HCT116 (cell line): ENCODE measurements around the gene UBXN2A. TPM values are rescaled to one million over a fixed set of nuclear protein-coding genes. Genes with fewer than 3 reads are reported as not detected.

Experiments used
- ATAC-seq: fragments of 200-7000 bp; cut with Tn5 transposase; 2 replicates; pipeline ENCODE4 v1.9.1; 2020; ENCODE audit warnings: mild to moderate bottlenecking, moderate library complexity
- BruUV-seq: library from RNA; stranded (reverse); fragments of 400-500 nt; replicated peaks from 2 replicates; lab custom pipeline; 2021; lab: Mats Ljungman, UMichigan
- CTCF ChIA-PET: fragments of 300-600 bp; sonication (Branson Sonifier 250); formaldehyde crosslinking; loops from one replicate; lab custom pipeline; 2021; ENCODE audit warnings: antibody characterized with exemption; lab: Charles Lee
- POLR2A ChIA-PET: fragments of 300-600, 350-600 bp; sonication (Branson Sonifier 250); formaldehyde crosslinking; loops from one replicate; lab custom pipeline; 2021; ENCODE audit warnings: antibody characterized with exemption; lab: Charles Lee
- RAD21 ChIA-PET, 2 experiments: fragments of 300-600 bp; sonication (Branson Sonifier 250); formaldehyde crosslinking; loops; one replicate each; lab custom pipeline; 2023; ENCODE audit warnings: low total read pairs in 2 of 2; ENCODE audit not compliant: uncharacterized antibody in 2 of 2, unreplicated experiment in 2 of 2, low non-redundant PET in 1 of 2; lab: Charles Lee
- DNase-seq: peaks from one replicate; pipeline ENCODE4 v3.0.0-alpha.2; 2010; ENCODE audit warnings: low read depth, low spot score
- H2AFZ ChIP-seq: fragments of 200-600 bp; shearing (Covaris generic), sonication (generic); 2 replicates; pipeline ENCODE4 v1.6.1; 2017; ENCODE audit warnings: low read depth, mixed run types, mixed read lengths, antibody characterized with exemption, low read length; ENCODE audit not compliant: poor library complexity, severe bottlenecking
- H3K27ac ChIP-seq: 2 replicates; pipeline ENCODE4 v1.5.1; 2012; ENCODE audit warnings: low read depth, low read length
- H3K27me3 ChIP-seq: fragments of 200-600 bp; sonication (generic); 2 replicates; pipeline ENCODE4 v1.6.1; 2016; ENCODE audit warnings: mixed run types, low read length, mixed read lengths; ENCODE audit not compliant: insufficient read depth
- H3K36me3 ChIP-seq, 2 experiments: fragments of 200-500 bp in 1 of 2; fragments of 200-600 bp in 1 of 2; sonication (Bioruptor generic) in 1 of 2; sonication (generic) in 1 of 2; 2 replicates each; pipeline versions ENCODE4 v1.5.1 to v1.6.1; 2014 to 2016; ENCODE audit warnings: low read length in 2 of 2, inconsistent platforms in 1 of 2, mixed read lengths in 1 of 2, mixed run types in 1 of 2; ENCODE audit not compliant: insufficient read depth in 2 of 2, control insufficient read depth in 1 of 2
- H3K4me1 ChIP-seq, 2 experiments: fragments of 200-600 bp in 1 of 2; sonication (generic) in 1 of 2; 2 replicates each; pipeline versions ENCODE4 v1.5.1 to v1.6.1; 2012 to 2017; ENCODE audit warnings: low read length in 2 of 2, inconsistent platforms in 1 of 2, mild to moderate bottlenecking in 1 of 2, mixed read lengths in 1 of 2, mixed run types in 1 of 2, moderate library complexity in 1 of 2; ENCODE audit not compliant: insufficient read depth in 2 of 2, control insufficient read depth in 1 of 2
- H3K4me2 ChIP-seq: fragments of 200-600 bp; sonication (generic); 2 replicates; pipeline ENCODE4 v1.6.1; 2017; ENCODE audit warnings: mixed run types, low read length, mixed read lengths
- H3K4me3 ChIP-seq, 2 experiments: fragments of 200-600 bp in 1 of 2; sonication (generic) in 1 of 2; replicated peaks in 1 of 2; 2 replicates each; pipeline ENCODE4 v1.5.1; 2011 to 2016; ENCODE audit warnings: low read length in 2 of 2, control low read depth in 1 of 2, low read depth in 1 of 2, mild to moderate bottlenecking in 1 of 2, mixed read lengths in 1 of 2, mixed run types in 1 of 2
- H3K79me2 ChIP-seq: fragments of 200-600 bp; sonication (generic); 2 replicates; pipeline ENCODE4 v1.6.1; 2017; ENCODE audit warnings: mild to moderate bottlenecking, mixed run types, low read length, moderate library complexity, mixed read lengths; ENCODE audit not compliant: insufficient read depth
- H3K9ac ChIP-seq: fragments of 200-600 bp; sonication (generic); 2 replicates; pipeline ENCODE4 v1.6.1; 2016; ENCODE audit warnings: low read length, mixed read lengths
- H3K9me2 ChIP-seq: fragments of 200-600 bp; sonication (generic), shearing (Covaris generic); 2 replicates; pipeline ENCODE4 v1.6.1; 2017; ENCODE audit warnings: mixed run types, mild to moderate bottlenecking, moderate library complexity; ENCODE audit not compliant: insufficient read depth
- H3K9me3 ChIP-seq, 2 experiments: fragments of 200-500 bp in 1 of 2; fragments of 200-600 bp in 1 of 2; sonication (Bioruptor generic) in 1 of 2; sonication (generic) in 1 of 2; 2 replicates each; pipeline ENCODE4 v1.6.1; 2014 to 2017; ENCODE audit warnings: low read length in 2 of 2, mixed read lengths in 2 of 2, inconsistent platforms in 1 of 2, low read depth in 1 of 2, mild to moderate bottlenecking in 1 of 2, mixed run types in 1 of 2, moderate library complexity in 1 of 2; ENCODE audit not compliant: control insufficient read depth in 1 of 2, insufficient read depth in 1 of 2
- H4K20me1 ChIP-seq: fragments of 200-600 bp; sonication (generic), shearing (Covaris generic); 2 replicates; pipeline ENCODE4 v1.6.1; 2017; ENCODE audit warnings: mixed run types, mild to moderate bottlenecking, moderate library complexity; ENCODE audit not compliant: insufficient read depth
- EGR1 ChIP-seq: IDR thresholded peaks from 2 replicates; pipeline ENCODE4 v1.6.1; 2012; ENCODE audit warnings: low read depth
- EZH2 ChIP-seq: fragments of 200-600 bp; sonication (generic); IDR thresholded peaks from 2 replicates; pipeline ENCODE4 v1.6.1; 2017; ENCODE audit warnings: antibody characterized with exemption, mixed run types
- EZH2phosphoT487 ChIP-seq: fragments of 200-600 bp; IDR thresholded peaks from 2 replicates; pipeline ENCODE4 v1.6.1; 2018; ENCODE audit warnings: antibody characterized with exemption, borderline replicate concordance
- MAX ChIP-seq: IDR thresholded peaks from 2 replicates; pipeline ENCODE4 v1.6.1; 2012
- POLR2AphosphoS5 ChIP-seq: IDR thresholded peaks from 2 replicates; pipeline ENCODE4 v1.6.1; 2011; ENCODE audit warnings: mild to moderate bottlenecking, low read depth, low read length, moderate library complexity
- RAD21 ChIP-seq: IDR thresholded peaks from 2 replicates; pipeline ENCODE4 v1.6.1; 2012; ENCODE audit warnings: low read depth, mild to moderate bottlenecking
- REST ChIP-seq: IDR thresholded peaks from 2 replicates; pipeline ENCODE4 v1.6.1; 2012; ENCODE audit warnings: low read depth
- SIN3A ChIP-seq: IDR thresholded peaks from 2 replicates; pipeline ENCODE4 v1.6.1; 2012; ENCODE audit warnings: low read depth
- TCF7L2 ChIP-seq: IDR thresholded peaks from 2 replicates; pipeline ENCODE4 v1.7.0; 2011; ENCODE audit warnings: borderline replicate concordance, inconsistent platforms; ENCODE audit not compliant: insufficient read depth, insufficient read length; ENCODE audit errors: extremely low read depth
- YY1 ChIP-seq: IDR thresholded peaks from 2 replicates; pipeline ENCODE4 v1.6.1; 2011; ENCODE audit warnings: low read length, low read depth, moderate library complexity, mild to moderate bottlenecking; ENCODE audit not compliant: insufficient replicate concordance; ENCODE audit errors: extremely low read depth
- ZBTB33 ChIP-seq: IDR thresholded peaks from 2 replicates; pipeline ENCODE4 v1.6.1; 2011; ENCODE audit warnings: mild to moderate bottlenecking, low read length, moderate library complexity; ENCODE audit not compliant: insufficient replicate concordance; ENCODE audit errors: extremely low read depth
- ZFX ChIP-seq: fragments of 450-650 bp; IDR thresholded peaks from 2 replicates; pipeline ENCODE4 v1.6.1; 2017
- ZNF274 ChIP-seq: fragments of 200-500 bp; sonication (Bioruptor generic); IDR thresholded peaks from 2 replicates; pipeline ENCODE4 v1.6.1; 2014; ENCODE audit warnings: mild to moderate bottlenecking, low read depth, low read length, inconsistent platforms
- intact Hi-C: fragments of 100-400 bp; cut with micrococcal nuclease; formaldehyde crosslinking; loops from 2 replicates; pipeline ENCODE4 v1.10.0; 2022
- total RNA-seq: library from RNA; stranded (reverse); gene quantifications from one replicate; pipeline ENCODE4 v1.2.1, GENCODE V29; 2021; ENCODE audit not compliant: unreplicated experiment

UBXN2A gene
- total RNA-seq, 1 experiment from 2014 or later: 14.1 TPM

- ChIA-PET CTCF (no interaction called here), RAD21 (no interaction called here), POLR2A (no interaction called here)
- no peak overlapping the region for H3K9ac ChIP-seq
- no peaks in the 10 kb centered on the region for H3K27me3 ChIP-seq
- no peaks in the 10 kb centered on the region for H3K36me3 ChIP-seq
- intact Hi-C loops: no loop called here
- TF ChIP-seq MAX (no peak), POLR2AphosphoS5 (no peak), ZBTB33 (no peak), REST (no peak), EGR1 (no peak), EZH2phosphoT487 (no peak), SIN3A (no peak), YY1 (no peak), ZNF274 (no peak), RAD21 (no peak), TCF7L2 (no peak), EZH2 (no peak), ZFX (no peak)
- H3K4me2 ChIP-seq: no peak overlapping the region
- H3K79me2 ChIP-seq: peaks cover 34% of the 10 kb centered on the region
- ATAC-seq: no peak
- BruUV-seq: no TSS peak
- no peak for DNase-seq
- no peak overlapping the region for H3K27ac ChIP-seq
- peaks cover 21 to 25% of the 10 kb centered on the region in 2 experiments for H3K4me1 ChIP-seq
- no peaks in the 10 kb centered on the region for H3K9me3 ChIP-seq
- no peaks in the 10 kb centered on the region for H4K20me1 ChIP-seq
- no peaks in the 10 kb centered on the region for H3K9me2 ChIP-seq
- H2AFZ ChIP-seq: no peak overlapping the region
- no peak overlapping the region for H3K4me3 ChIP-seq
Measured at GRCh38 chr2:23904215-23904614, 36.0 kb upstream of the UBXN2A start.
